PC-3 (cell line): ENCODE data around the gene PREB.

Experiments
- EZH2phosphoT487 ChIP-seq: fragments of 300-600 bp; sonication (generic); IDR thresholded peaks from 2 replicates; pipeline ENCODE4 v1.6.1; 2018; ENCODE audit warnings: mild to moderate bottlenecking, antibody characterized with exemption, low read length, borderline replicate concordance
- TF ChIP-seq, protein P1 (sequence below): fragments of 300-600 bp; sonication (generic); conservative IDR thresholded peaks from 2 replicates; pipeline ENCODE4 v1.5.1; 2017; ENCODE audit warnings: antibody characterized with exemption, low read depth, mild to moderate bottlenecking, low read length

- TF ChIP-seq, protein P1, sequence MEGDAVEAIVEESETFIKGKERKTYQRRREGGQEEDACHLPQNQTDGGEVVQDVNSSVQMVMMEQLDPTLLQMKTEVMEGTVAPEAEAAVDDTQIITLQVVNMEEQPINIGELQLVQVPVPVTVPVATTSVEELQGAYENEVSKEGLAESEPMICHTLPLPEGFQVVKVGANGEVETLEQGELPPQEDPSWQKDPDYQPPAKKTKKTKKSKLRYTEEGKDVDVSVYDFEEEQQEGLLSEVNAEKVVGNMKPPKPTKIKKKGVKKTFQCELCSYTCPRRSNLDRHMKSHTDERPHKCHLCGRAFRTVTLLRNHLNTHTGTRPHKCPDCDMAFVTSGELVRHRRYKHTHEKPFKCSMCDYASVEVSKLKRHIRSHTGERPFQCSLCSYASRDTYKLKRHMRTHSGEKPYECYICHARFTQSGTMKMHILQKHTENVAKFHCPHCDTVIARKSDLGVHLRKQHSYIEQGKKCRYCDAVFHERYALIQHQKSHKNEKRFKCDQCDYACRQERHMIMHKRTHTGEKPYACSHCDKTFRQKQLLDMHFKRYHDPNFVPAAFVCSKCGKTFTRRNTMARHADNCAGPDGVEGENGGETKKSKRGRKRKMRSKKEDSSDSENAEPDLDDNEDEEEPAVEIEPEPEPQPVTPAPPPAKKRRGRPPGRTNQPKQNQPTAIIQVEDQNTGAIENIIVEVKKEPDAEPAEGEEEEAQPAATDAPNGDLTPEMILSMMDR, result no peak
- no peak for TF ChIP-seq EZH2phosphoT487
Measured at GRCh38 chr2:27117995-27118524, 16.4 kb downstream of the PREB start.
